GM18511 (cell line): Measurements from ENCODE around the gene HCN1.

ENCODE experiments used
- ATAC-seq: cut with Tn5 transposase; IDR thresholded peaks from one replicate; pipeline ENCODE4 v1.9.1; 2021; ENCODE audit warnings: mild to moderate bottlenecking, moderate library complexity; ENCODE audit not compliant: unreplicated experiment

HCN1 gene

GRCh38 chr5:45696206-45696836, at the start of gene HCN1:
Gene HCN1 (minus strand): TSS chr5:45696380.
- ATAC-seq, result peak; percentile 93

DNA sequence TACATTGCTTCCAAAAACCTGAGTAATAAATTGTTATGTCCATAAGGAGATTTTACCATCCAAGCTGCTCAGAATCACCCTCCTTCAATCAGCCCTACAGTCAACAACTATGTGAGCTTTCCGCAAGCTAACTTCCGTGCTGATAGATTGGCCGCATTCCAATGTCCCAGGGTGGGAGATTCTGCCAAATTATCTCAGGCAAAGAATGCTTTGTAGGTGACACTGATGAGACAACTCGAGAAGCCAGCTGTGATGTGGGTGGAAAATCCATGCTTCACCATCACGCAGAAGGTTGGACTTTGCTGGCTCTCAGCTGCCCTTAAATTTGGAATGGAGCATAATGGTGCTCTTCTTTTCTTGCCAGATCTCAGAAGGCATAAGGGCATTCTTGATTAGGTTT, 44.9 kb upstream of the HCN1 start:
- ATAC-seq, result no peak

GRCh38 chr5:45737153-45737552, 41.0 kb upstream of the HCN1 start:
- ATAC-seq, result no peak

- ATAC-seq, result no peak
Measured at GRCh38 chr5:45725537-45725936, 29.4 kb upstream of the HCN1 start.

- no peak for ATAC-seq
Measured at GRCh38 chr5:45697201-45697600, 1.0 kb upstream of the HCN1 start.

GRCh38 chr5:45695804-45696156, 400 bp downstream of the HCN1 start:
- peak; percentile 37 for ATAC-seq

DNA sequence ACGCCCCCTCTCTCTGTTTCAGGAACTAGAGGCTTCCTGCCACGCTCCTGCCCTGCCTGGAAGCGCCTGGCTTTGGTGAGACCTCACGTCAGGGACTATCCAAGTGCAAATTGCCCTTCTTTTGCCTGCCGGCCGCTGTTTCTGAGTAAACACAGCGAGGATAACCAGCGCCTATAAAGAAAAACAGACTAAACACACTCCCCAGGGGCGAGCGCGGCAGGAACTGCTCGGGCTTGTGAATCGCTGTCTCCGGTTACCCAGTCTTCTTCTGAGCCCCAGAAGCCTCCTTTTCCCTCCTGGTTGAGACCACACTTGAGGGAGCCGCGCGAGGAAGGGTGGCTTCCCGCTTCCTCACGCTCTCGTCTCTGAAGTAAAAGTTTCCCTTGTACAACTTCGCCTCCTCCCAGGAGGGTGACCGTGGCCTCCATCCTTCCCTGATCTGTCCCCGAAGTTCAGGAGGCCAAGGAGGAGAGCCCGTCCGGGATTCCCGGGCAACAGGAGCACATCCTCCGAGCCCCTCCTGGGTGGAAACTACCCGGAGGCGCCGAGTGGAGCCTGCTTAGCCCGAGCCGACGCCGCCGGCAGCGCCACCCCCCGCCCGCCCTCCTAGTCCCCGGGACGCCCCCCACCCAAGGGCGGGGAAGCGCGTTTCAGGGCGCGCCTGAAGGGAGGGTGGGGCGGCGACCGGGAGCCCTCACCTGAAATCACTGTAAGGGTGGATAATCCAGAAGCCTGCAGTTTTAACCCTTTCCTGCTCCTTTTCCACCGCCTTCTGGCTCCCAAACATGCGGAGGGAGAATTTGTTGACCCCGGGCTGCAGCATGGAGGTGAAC, 993 bp downstream of the HCN1 start:
- ATAC-seq, result peak; percentile 21

DNA sequence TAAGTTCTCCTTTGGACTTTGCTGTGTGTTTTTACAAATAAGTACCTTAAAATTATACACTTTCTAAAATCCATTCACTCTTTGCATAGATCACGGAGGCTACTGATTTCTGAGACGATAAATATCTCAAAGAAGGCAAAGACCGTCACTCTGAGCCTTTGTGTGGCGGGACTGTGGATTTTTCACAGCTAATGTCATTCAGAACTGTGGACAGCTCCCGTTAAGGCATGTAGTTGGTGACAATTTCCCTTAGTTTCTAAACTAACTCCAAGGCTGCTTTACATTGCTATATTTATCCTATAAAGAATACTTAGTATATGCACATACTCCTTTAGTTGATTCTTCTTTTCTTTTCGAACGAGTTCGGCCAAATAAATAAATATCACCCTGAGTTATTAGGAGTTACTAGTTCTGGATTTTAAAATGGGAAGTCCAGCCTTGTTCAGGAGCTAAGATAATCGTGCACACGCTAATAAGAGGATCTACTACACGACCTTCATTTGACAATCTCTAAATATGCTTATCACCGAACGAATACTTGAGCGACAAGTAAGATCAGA, 1.8 kb downstream of the HCN1 start:
- no peak for ATAC-seq

- ATAC-seq, result no peak
Measured at GRCh38 chr5:45692481-45692880, 3.7 kb downstream of the HCN1 start.

DNA sequence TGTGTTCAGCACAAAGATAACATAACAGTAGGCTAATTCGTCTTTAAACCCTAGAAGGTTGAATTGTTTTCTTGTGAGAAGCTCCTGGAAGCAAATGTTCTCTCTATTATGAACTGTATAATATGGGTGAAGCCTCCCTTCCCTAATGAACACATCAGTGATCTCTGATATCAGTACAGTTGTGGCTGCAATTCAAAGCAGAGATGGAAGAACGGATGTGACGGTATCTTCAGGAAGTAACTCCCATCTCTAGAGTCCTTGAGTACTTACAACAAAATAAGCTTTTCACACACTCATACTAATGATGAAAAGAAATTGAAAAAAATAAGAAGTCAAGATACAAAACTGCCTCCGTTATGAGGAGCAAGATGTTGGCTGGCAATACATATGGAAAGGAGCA, 4.5 kb downstream of the HCN1 start:
- ATAC-seq, result no peak

GRCh38 chr5:45687701-45688100, 8.5 kb downstream of the HCN1 start:
- ATAC-seq, result no peak

DNA sequence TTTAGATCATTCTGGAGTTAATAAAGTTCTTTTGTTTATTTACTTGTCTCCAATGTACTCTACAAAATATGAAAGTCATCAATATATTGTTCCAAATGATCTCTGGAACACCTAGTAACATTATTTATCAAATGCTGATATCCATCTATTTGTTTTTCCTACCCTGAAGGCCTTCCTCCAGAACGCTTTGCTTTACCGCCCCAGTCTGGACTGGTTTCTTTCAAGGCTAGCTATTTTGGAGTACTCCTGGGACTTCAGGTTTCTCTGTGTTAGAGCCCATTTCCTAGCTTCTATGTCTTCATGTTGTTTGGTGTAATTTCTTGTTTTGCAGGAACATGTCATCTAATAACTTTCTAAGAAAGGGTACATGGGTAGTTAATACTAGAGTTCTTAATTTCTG, 9.6 kb downstream of the HCN1 start:
- no peak for ATAC-seq

DNA sequence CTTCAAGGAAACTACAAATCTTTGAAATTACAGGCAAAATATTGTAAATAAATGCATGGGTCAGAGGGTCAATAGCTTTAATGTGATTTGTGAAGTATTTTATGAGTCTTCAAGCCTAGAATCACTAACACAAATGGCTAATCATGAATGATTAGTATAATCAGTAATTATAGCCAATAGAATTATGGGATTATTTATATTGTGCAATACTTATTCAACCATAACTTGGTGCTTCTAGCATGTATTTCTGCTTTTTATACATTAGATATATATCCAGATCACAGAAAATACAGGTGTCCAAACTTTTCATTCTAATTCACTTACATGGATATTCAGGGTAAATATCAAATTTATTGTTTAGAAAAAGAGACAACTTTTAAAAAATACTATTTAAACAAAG, 12.1 kb downstream of the HCN1 start:
- ATAC-seq, result no peak

GRCh38 chr5:45680950-45681349, 15.2 kb downstream of the HCN1 start:
- ATAC-seq, result no peak

DNA sequence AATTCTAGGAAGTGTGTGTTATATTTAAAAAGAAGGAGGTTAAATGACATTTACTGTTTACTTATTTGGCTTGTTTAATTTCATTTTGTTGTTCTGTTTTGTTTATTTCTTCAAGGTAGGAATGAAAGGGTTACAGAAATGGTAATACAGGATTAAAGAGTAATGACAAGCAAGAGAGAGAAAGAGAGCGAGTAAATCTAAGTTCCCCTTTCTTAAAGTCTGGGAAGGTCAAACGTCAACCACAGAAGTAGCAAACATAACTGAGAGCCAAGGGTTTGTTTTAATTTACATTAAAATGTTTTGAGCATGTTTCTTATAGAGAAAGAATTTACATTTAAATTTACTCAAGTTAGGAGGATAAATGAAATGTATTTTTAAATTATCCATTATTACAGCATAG, 18.7 kb downstream of the HCN1 start:
- ATAC-seq, result no peak

- no peak for ATAC-seq
Measured at GRCh38 chr5:45672271-45672670, 23.9 kb downstream of the HCN1 start.

GRCh38 chr5:45648744-45649143, 47.4 kb downstream of the HCN1 start:
- no peak for ATAC-seq

DNA sequence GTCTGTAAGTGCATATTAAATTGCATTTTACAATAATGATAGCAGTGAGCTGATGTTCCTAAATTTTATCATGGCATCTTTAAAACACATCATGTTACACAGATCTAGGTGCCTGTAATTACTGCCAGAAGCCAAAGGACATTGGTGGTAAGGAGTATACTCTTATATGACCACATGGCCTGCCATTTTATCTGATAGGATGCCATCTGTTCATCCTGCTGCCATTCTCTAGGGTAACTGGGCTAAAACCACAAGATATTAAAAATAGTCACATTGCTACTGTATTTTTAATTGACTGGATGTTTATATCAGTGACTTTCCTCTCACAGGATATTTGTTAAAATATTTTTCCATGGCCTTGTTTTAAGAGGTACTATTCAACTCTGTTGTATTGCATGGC, 53.1 kb downstream of the HCN1 start:
- no peak for ATAC-seq

DNA sequence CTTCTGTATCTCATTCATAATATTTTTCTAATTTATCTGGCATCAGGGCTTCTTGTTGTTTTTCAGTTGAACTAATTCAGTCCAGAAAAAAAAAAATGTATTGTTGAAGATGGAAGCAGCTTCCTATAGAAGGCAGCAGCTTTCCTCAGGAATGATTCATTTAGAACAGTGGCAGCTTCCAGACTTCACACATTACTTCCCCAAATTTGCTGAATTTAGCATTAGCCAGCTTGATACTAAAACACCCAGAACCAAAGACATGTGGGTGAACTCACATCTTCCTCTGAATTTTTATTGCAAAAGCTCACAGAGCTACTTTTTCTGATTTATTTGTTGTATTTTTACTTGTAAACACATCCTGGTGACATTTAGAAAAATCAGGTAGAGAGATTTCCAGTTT, 53.8 kb downstream of the HCN1 start:
- no peak for ATAC-seq

DNA sequence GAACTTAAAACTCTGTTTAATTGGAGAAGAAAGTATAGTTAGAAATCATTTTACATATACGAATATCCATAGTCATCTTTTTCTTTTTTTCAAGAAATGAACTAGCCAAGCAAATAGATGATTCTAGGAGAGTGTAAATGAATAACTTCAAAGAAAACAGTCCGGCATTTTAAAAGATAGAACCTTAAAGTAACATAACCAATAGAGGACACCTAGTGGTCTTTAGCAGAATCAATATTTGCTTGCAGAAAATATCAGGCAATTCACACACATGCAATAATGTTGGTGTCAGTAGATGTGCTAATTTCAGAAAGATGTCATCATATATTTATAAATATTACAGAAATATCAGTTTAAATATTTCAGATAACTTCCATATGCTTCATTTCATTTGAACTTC, 57.1 kb downstream of the HCN1 start:
- no peak for ATAC-seq

GRCh38 chr5:45627076-45627656, 69.0 kb downstream of the HCN1 start:
- no peak for ATAC-seq

DNA sequence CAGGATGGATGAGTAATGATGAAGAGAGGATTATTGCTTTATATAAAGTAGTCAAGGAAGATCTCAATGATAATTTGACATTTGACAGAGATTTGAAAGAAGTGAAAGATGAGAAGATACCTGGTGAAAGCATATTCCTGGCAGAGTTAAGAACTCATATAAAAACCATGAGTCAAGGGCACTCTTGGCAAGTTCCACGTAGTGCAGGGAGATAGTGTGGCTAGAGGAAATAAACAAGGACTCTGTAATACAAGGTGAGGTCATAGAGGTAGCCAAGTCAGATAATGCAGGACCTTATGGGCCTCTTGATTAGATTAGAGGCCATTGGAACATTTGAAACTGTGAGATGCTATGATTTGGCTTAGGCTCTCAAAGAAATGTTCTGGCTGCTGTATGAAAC, 72.3 kb downstream of the HCN1 start:
- ATAC-seq, result no peak
